Osteocyte (in vitro differentiated cells): ENCODE data around the gene SOX18. TPM values are rescaled to one million over a fixed set of nuclear protein-coding genes. Genes with fewer than 3 reads are reported as not detected.
A peak's percentile ranks its signal among the peaks of the same experiment; 100 is the strongest.

Experiments used
- DNase-seq: peaks from one replicate; pipeline ENCODE4 v3.0.0; 2021; ENCODE audit warnings: mixed read lengths; ENCODE audit not compliant: unreplicated experiment; ENCODE audit errors: extremely low spot score
- H3K27ac Mint-ChIP-seq: one replicate; pipeline ENCODE4 v1.8.0; 2021; ENCODE audit warnings: mild to moderate bottlenecking, mixed read lengths; ENCODE audit not compliant: unreplicated experiment
- H3K27me3 Mint-ChIP-seq: one replicate; pipeline ENCODE4 v1.8.0; 2021; ENCODE audit warnings: mixed read lengths; ENCODE audit not compliant: unreplicated experiment
- H3K36me3 Mint-ChIP-seq: one replicate; pipeline ENCODE4 v1.8.0; 2021; ENCODE audit warnings: mixed read lengths; ENCODE audit not compliant: unreplicated experiment
- H3K4me1 Mint-ChIP-seq: one replicate; pipeline ENCODE4 v1.8.0; 2021; ENCODE audit warnings: mixed read lengths; ENCODE audit not compliant: unreplicated experiment
- H3K4me3 Mint-ChIP-seq: one replicate; pipeline ENCODE4 v1.8.0; 2021; ENCODE audit warnings: mild to moderate bottlenecking, moderate library complexity, mixed read lengths; ENCODE audit not compliant: unreplicated experiment
- H3K9me3 Mint-ChIP-seq: one replicate; pipeline ENCODE4 v1.8.0; 2021; ENCODE audit warnings: mixed read lengths; ENCODE audit not compliant: unreplicated experiment
- total RNA-seq: library from RNA; stranded (reverse); gene quantifications from 2 replicates; pipeline ENCODE4 v1.2.1, GENCODE V29; 2021
- TF ChIP-seq, protein P1 (sequence below): fragments of 200-600 bp; sonication (generic); IDR thresholded peaks from 2 replicates; pipeline ENCODE4 v1.5.0; 2021; ENCODE audit warnings: antibody characterized with exemption, mild to moderate bottlenecking, moderate library complexity

Gene SOX18
- total RNA-seq, 1 donor from 2014 or later: 1.2 TPM

DNA sequence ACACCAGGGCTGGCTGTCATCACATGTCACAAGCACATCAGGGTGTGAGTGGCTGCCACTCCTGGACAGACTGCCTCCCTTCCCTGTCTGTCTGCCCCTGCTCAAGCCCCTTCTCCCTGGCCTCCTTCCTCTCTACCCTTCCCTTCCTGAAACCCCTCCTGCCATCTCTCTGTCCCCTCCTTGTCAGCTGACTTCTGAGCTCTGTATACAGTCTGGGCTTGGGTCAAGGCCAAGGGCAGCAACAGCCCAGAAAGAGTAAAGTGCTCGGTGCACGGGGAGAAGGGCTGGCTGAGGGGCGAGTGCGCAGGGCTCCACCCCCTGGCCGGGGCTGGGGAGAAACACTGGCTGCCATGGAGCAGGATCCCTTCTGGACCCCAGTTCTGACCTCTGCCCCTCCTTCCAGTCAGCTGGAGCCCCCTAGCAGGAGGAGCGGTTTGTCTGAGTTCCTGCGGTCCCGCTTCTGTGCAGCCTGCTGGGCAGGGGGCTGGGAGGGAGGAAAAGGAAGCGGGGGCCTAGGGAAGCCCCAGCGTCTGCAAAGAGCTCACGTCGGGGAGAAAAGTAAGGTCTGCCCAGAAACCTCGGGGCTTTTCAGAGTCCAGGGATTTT lies 32.8 kb upstream of the SOX18 start:
- no peaks in the 10 kb centered on the region for H3K9me3 Mint-ChIP-seq
- DNase-seq: no peak
- peak overlapping the region; percentile 42 for H3K4me3 Mint-ChIP-seq
- TF ChIP-seq, protein P1, sequence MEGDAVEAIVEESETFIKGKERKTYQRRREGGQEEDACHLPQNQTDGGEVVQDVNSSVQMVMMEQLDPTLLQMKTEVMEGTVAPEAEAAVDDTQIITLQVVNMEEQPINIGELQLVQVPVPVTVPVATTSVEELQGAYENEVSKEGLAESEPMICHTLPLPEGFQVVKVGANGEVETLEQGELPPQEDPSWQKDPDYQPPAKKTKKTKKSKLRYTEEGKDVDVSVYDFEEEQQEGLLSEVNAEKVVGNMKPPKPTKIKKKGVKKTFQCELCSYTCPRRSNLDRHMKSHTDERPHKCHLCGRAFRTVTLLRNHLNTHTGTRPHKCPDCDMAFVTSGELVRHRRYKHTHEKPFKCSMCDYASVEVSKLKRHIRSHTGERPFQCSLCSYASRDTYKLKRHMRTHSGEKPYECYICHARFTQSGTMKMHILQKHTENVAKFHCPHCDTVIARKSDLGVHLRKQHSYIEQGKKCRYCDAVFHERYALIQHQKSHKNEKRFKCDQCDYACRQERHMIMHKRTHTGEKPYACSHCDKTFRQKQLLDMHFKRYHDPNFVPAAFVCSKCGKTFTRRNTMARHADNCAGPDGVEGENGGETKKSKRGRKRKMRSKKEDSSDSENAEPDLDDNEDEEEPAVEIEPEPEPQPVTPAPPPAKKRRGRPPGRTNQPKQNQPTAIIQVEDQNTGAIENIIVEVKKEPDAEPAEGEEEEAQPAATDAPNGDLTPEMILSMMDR: no peak
- peaks cover 11% of the 10 kb centered on the region for H3K27me3 Mint-ChIP-seq
- H3K27ac Mint-ChIP-seq: no peak overlapping the region
- peaks cover 35% of the 10 kb centered on the region for H3K4me1 Mint-ChIP-seq
- H3K36me3 Mint-ChIP-seq: no peaks in the 10 kb centered on the region

DNA sequence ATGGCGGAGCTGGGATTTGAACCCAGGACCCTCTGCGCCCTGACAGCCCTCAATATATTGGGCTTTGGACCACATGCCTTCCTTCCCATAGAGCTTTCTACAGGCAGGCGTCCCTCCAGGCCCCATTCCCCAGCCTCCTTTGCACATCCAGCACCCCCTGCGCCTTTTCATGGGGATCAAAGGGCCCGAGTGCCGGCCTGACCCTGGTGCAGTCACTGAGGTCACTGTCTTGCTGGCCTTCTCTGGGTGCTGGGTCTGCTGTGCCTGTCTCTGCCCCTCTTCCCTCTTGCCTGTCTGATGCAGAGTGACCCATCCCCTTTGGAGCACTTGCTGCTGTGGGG lies 32.2 kb upstream of the SOX18 start:
- no peaks in the 10 kb centered on the region for H3K36me3 Mint-ChIP-seq
- H3K9me3 Mint-ChIP-seq: no peaks in the 10 kb centered on the region
- no peak for DNase-seq
- peaks cover 11% of the 10 kb centered on the region for H3K27me3 Mint-ChIP-seq
- H3K4me1 Mint-ChIP-seq: peaks cover 35% of the 10 kb centered on the region
- peak overlapping the region; percentile 22 for H3K4me3 Mint-ChIP-seq
- TF ChIP-seq, protein P1: no peak
- H3K27ac Mint-ChIP-seq: no peak overlapping the region

DNA sequence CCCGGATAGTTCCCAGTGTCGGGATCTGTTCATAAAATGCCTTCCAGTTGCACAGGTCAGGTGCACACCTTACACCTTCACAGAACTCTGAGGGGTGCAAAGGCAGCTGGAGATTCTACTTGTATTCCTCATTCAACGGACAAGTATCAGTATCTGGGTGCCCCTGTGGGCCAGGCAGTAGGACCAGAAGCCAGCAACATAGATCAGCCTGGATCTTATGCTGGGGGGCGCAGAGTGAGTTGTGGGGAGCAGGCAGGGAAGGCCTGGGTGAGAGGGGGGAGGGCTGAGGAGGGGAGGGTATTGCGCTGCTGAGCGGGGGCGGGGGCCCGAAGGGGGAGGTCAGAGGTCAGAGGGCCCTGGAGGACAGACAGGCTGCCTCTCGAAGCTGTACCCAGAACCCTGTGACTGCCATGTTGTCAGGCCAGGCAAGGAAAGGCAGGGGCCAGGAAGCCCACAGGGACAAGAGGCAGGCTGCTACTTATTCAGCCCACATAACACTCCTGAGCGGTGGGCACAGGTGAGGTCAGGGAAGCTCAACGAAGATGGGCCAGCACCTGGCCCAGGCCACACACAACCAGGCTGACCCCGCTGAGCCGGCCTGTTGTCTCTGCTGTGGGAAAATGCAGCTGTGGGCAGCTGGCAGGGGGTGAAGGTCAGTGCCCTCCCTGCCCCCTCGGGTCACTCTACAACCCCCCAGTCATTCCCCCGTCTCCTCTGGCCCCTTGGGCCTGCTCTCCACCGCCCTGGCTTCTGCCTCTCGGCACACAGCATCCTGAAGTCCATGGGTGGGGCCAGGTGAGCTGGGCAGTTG lies 31.6 kb upstream of the SOX18 start:
- H3K4me1 Mint-ChIP-seq: peaks cover 35% of the 10 kb centered on the region
- H3K4me3 Mint-ChIP-seq: peak overlapping the region; percentile 70
- H3K9me3 Mint-ChIP-seq: no peaks in the 10 kb centered on the region
- no peaks in the 10 kb centered on the region for H3K36me3 Mint-ChIP-seq
- no peak for DNase-seq
- peaks cover 11% of the 10 kb centered on the region for H3K27me3 Mint-ChIP-seq
- TF ChIP-seq, protein P1: no peak
- no peak overlapping the region for H3K27ac Mint-ChIP-seq

DNA sequence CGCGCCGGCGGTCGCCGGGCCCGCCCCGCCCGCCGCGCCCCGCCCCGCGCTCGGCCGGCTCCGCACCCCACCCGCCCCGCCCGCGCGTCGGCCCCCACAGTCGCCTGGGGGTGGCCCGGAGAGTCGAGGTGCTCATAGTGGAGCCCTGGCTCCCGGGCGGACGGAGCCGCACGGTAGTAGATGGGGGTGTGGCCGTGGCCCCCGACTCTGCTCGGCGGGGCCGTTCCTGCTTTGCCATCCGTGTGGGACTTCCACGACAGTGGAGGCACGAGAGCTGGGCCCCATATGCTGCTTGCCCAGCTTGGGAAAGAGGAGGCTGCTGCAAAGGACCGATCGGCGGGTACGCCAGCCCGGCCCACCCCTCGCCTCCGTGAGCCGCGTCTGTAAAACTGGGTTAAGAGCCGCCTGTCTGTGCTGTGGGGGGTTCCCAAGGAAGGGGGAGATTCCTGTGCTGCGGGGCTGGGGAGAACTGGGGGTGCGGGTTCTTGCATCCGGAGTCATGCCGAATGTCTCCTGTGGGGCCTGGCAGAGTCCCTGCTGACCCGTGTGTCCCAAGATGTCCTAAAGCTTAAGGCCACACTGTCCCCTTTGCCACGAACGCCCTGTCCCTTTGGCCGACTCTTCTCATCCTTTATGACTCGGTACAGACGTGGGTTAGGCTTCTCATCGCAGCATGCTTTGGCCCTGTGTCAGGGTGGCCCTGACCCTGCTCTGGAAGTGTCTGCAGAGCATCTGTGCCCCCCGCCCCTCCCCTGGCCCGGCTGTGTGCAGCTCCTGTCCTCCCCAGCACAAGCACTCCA lies 30.8 kb upstream of the SOX18 start, which contains the start of gene OPRL1:
OPRL1 (plus strand) TSS at position 70 of the 800 bp plus-strand sequence. CDS start 12,639 bp downstream, outside the sequence.
- Mint-ChIP-seq H3K27me3 (peaks cover 3% of the 10 kb centered on the region), H3K4me3 (peak within 1 kb of the TSS; percentile 73), H3K9me3 (no peaks in the 10 kb centered on the region), H3K27ac (peak within 1 kb of the TSS; percentile 38), H3K36me3 (no peaks in the 10 kb centered on the region), H3K4me1 (peaks cover 35% of the 10 kb centered on the region)
- no peak for DNase-seq
- TF ChIP-seq, protein P1: no peak
